Measurements from ENCODE around the gene USP6NL. TPM values are rescaled to one million over a fixed set of nuclear protein-coding genes. Genes with fewer than 3 reads are reported as not detected.

The USP6NL gene
- total RNA-seq, 1 experiment from 2014 or later: 21.4 TPM

- TF ChIP-seq NR2C2 (CRISPR knock-in tag; IDR thresholded peaks at IDR 0.05) (no peak), IRF1 (CRISPR knock-in tag; IDR thresholded peaks at IDR 0.05) (no peak), ZNF423 (CRISPR knock-in tag; IDR thresholded peaks at IDR 0.05) (no peak), TCF7 (CRISPR knock-in tag; IDR thresholded peaks at IDR 0.05; ENCODE audit: low read depth) (no peak), JUN (CRISPR knock-in tag; IDR thresholded peaks at IDR 0.05) (no peak), ZNF121 (CRISPR knock-in tag; IDR thresholded peaks at IDR 0.05) (no peak), E2F5 (CRISPR knock-in tag; IDR thresholded peaks at IDR 0.05) (no peak), ZNF232 (CRISPR knock-in tag; IDR thresholded peaks at IDR 0.05) (no peak), SMAD3 (CRISPR knock-in tag; IDR thresholded peaks at IDR 0.05; ENCODE audit: borderline replicate concordance) (no peak), KAT7 (CRISPR knock-in tag; IDR thresholded peaks at IDR 0.05; ENCODE audit: borderline replicate concordance) (no peak), PRDM15 (CRISPR knock-in tag; IDR thresholded peaks at IDR 0.05) (no peak), ZNF671 (CRISPR knock-in tag; IDR thresholded peaks at IDR 0.05) (no peak), GRHL2 (CRISPR knock-in tag; IDR thresholded peaks at IDR 0.05; ENCODE audit: insufficient replicate concordance, severe bottlenecking) (no peak), TEAD1 (CRISPR knock-in tag; IDR thresholded peaks at IDR 0.05) (no peak), ZNF263 (CRISPR knock-in tag; IDR thresholded peaks at IDR 0.05; ENCODE audit: low read depth) (no peak), NR1H2 (CRISPR knock-in tag; IDR thresholded peaks at IDR 0.05) (no peak), ATF3 (CRISPR knock-in tag; conservative IDR thresholded peaks at IDR 0.05) (no peak), IRF2 (CRISPR knock-in tag; IDR thresholded peaks at IDR 0.05; ENCODE audit: borderline replicate concordance, low read depth) (no peak)
- Mint-ChIP-seq H3K27me3 (ENCODE audit: low read depth) (no peaks in the 10 kb centered on the region; the same call in 1 of the 2 replicates), H3K36me3 (peaks cover 9% of the 10 kb centered on the region), H3K9me3 (peaks cover 23% of the 10 kb centered on the region), H3K4me3 (no peak overlapping the region), H3K27ac (0 out of 2 replicates have a peak overlapping the region, but pooled peaks have one; percentile 60), H3K4me1 (peaks cover 32% of the 10 kb centered on the region)
- DNase-seq (ENCODE audit: low spot score): no peak
- no peak for ATAC-seq
- CTCF ChIA-PET: interaction anchor here (0.6 kb wide), 1 partner anchor 322 kb away, joined by 4 read pairs; no protein-coding TSS in a partner anchor
- POLR2A ChIA-PET: no interaction called here
These were observed 181.9 kb downstream of the USP6NL start for GRCh38 chr10:11429439-11430052.

GRCh38 chr10:11425676-11426075 lies 185.8 kb downstream of the USP6NL start:
- Mint-ChIP-seq H3K4me3 (no peak overlapping the region), H3K9me3 (peaks cover 38% of the 10 kb centered on the region), H3K4me1 (peaks cover 9% of the 10 kb centered on the region; the same call in 1 of the 2 replicates), H3K27me3 (ENCODE audit: low read depth) (no peaks in the 10 kb centered on the region; the same call in 1 of the 2 replicates), H3K27ac (no peak overlapping the region), H3K36me3 (peaks cover 11% of the 10 kb centered on the region)
- POLR2A ChIA-PET: no interaction called here
- CTCF ChIA-PET: interaction anchor here (1.1 to 2.5 kb wide), 2 partner anchors 10 to 48 kb away, joined by 3 to 26 read pairs; no protein-coding TSS in a partner anchor
- DNase-seq (ENCODE audit: low spot score) (no peak), ATAC-seq (no peak)
- TF ChIP-seq AFF4 (CRISPR knock-in tag; IDR thresholded peaks at IDR 0.05; ENCODE audit: borderline replicate concordance) (no peak), ARID4B (CRISPR knock-in tag; IDR thresholded peaks at IDR 0.05; ENCODE audit: borderline replicate concordance) (no peak)
